ENCODE results near the gene CEP112.

CEP112 gene

DNA sequence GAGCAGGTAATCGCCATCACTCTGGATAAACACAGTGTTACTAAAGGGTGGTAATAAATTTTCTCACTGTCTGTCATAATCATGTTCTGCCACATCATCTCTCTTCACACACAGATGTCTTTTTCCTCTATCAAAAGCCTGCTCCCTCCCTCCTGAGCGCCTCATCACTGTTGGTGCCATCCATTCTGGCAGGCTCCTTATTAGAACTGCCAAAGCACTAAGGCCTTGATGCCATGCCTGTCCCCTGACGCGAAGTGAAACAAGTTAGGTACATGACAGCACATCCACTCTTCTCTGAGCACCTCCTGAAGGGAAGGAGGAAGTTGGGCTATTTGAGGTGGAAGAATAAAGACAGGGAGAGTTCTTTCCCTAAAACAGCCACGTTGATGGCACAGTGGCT is 592.3 kb downstream of the CEP112 start:
- TF ChIP-seq CTCF (conservative IDR thresholded peaks at IDR 0.05): no peak
- no peak overlapping the region for H3K27ac ChIP-seq

DNA sequence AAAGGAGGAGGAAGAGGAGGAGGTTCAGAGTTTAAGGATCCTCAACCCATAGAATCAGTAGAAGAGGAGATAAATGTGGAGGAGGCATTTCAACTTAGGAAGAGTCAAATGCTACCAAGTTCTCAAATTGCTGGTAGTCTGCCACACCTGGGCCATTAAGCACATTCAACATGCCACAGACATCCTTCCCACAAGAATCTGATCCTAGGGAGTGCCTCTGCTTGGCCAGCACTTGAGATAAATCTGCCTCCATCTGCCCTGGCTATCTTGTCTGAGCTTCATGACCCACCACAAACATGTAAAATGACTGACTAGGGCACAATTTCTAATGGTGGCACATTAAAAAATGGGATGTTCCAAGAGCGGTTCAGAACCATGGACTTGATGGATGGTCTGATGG is 593.2 kb downstream of the CEP112 start:
- no peak overlapping the region for H3K27ac ChIP-seq
- no peak for TF ChIP-seq CTCF (conservative IDR thresholded peaks at IDR 0.05)

DNA sequence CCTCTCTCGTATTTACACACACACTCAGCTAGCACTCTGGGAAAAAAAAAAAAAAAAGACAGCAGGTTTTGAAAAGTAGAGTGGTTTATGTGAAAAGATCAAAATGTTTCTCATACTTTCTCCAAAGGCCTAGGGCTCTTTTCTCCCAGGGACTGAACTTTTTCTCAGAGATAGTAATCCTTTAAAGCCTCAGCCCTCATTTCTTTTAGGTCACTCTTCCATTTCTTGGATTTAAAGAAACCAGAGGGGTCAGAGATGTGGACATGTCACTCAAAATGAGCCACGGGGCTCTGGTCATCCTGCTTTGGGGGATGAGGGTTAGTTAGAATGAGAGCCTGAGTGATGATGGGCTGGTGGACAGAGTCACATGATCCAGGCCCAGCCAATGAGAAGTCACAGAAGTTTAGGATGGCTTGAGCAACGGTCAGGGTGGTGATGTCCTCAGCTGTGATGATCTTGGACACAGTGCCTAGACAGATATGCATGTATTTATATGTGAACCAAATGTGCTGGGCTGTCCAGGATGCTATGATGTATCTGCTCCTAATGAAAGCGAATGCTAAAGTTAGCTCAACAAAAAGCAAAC is 596.8 kb downstream of the CEP112 start:
- H3K27ac ChIP-seq: no peak overlapping the region
- no peak for TF ChIP-seq CTCF (conservative IDR thresholded peaks at IDR 0.05)

- no peak overlapping the region for H3K27ac ChIP-seq
Observed at GRCh38 chr17:65593855-65594845, 597.8 kb downstream of the CEP112 start.

DNA sequence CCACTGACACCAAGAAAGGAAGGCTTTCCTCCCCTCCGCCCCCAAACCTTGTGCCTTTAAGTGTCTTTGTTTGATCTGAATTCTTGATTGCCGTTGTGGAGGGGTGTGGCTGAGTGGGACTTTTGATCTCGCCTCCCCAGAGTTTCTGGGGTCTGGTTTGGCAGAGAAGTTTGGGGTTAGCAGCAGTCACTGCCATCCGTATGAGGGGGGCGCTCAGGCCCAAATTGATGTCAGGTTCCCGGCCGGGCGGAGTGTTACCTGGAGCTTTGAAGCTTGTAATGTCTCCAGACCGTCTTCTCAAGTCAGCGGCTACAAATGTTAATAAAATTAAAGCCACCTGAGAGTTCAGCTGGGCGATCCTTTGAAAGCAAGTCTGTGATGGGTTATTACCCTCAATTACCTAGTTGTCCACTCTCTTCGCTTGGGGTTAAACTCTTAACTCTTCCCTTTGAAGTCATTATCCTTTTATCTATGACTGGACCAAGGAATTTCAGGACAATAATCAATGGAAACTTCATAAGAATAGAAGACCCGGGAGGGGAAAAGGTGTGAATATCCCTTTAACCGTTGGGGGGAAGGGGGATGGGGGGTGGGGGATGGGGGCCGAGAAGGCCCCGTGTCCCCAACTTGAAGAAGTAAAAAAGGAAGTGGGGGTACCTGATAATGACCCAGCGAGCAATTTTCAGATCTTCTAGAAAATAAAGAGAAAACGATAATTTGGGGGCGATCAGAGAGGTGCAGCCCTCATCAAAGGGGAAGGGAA is 598.7 kb downstream of the CEP112 start:
- TF ChIP-seq CTCF (conservative IDR thresholded peaks at IDR 0.05): no peak
- H3K27ac ChIP-seq: no peak overlapping the region

More at GRCh38 chr17:65593855-65594845, 597.8 kb downstream of the CEP112 start:
- TF ChIP-seq CTCF (conservative IDR thresholded peaks at IDR 0.05): no peak

- no peak overlapping the region for H3K27ac ChIP-seq
- no peak for TF ChIP-seq CTCF (conservative IDR thresholded peaks at IDR 0.05)
Observed at GRCh38 chr17:65592125-65592965, 599.6 kb downstream of the CEP112 start.

Measured in VCaP (cell line).